K562 (cell line): ENCODE data around the gene BGN. TPM values are rescaled to one million over a fixed set of nuclear protein-coding genes. Genes with fewer than 3 reads are reported as not detected.

ENCODE experiments used
- ATAC-seq: fragments of 200-7000 bp; cut with Tn5 transposase; 3 replicates; pipeline ENCODE4 v1.9.1; 2020; ENCODE audit warnings: moderate library complexity
- BruUV-seq: library from RNA; stranded (reverse); fragments of 400-500 nt; replicated peaks from 2 replicates; lab custom pipeline; 2021; lab: Mats Ljungman, UMichigan
- CTCF ChIA-PET: fragments of 300-600 bp; formaldehyde crosslinking; extraction: SDS; loops from one replicate; lab custom pipeline; 2021; ENCODE audit warnings: low intra/inter-chr PET ratio; lab: Yijun Ruan, JAX
- POLR2A ChIA-PET: fragments of 300-600, 350-650 bp; sonication (Branson Sonifier 250); formaldehyde crosslinking; extraction: SDS; loops from one replicate; lab custom pipeline; 2021; ENCODE audit warnings: antibody characterized with exemption, inconsistent platforms; lab: Yijun Ruan, JAX
- DNase-seq, 4 experiments: peaks; one replicate each; pipeline versions ENCODE4 v3.0.0 to v3.0.0-alpha.2; 2011 to 2018; ENCODE audit warnings: low spot score in 3 of 4, mixed read lengths in 3 of 4; ENCODE audit errors: extremely low read depth in 1 of 4
- FAIRE-seq: peaks from 2 replicates; lab custom pipeline; 2011; peaks lifted over from hg19 to GRCh38; lab: Jason Lieb, UNC
- H2AFZ ChIP-seq: 2 replicates; pipeline ENCODE4 v1.6.0; 2011; ENCODE audit warnings: low read depth, low read length, control low read depth, inconsistent platforms
- H3K27ac ChIP-seq: fragments of 200-600 bp; 3 replicates; pipeline ENCODE4 v1.8.0; 2011; ENCODE audit warnings: low read depth, mild to moderate bottlenecking, control low read depth, inconsistent platforms, low read length, moderate library complexity, mixed read lengths; ENCODE audit errors: extremely low read depth
- H3K27me3 ChIP-seq, 2 experiments: fragments of 300-600 bp in 1 of 2; 2 replicates in 1 of 2; 3 replicates in 1 of 2; pipeline versions ENCODE4 v1.6.0 to v1.8.0; 2011; ENCODE audit warnings: inconsistent platforms in 2 of 2, low read length in 2 of 2, mild to moderate bottlenecking in 1 of 2, mixed read lengths in 1 of 2, moderate library complexity in 1 of 2; ENCODE audit not compliant: control insufficient read depth in 2 of 2, insufficient read depth in 2 of 2
- H3K36me3 ChIP-seq: fragments of 300-600 bp; 3 replicates; pipeline ENCODE4 v1.8.0; 2011; ENCODE audit warnings: mild to moderate bottlenecking, low read length, inconsistent platforms; ENCODE audit not compliant: control insufficient read depth, insufficient read depth
- H3K4me1 ChIP-seq, 2 experiments: fragments of 200-600 bp in 1 of 2; replicated peaks in 1 of 2; 2 replicates in 1 of 2; 3 replicates in 1 of 2; pipeline versions ENCODE4 v1.5.1 to v1.8.0; 2011; ENCODE audit warnings: inconsistent platforms in 2 of 2, low read length in 2 of 2, mild to moderate bottlenecking in 1 of 2, mixed read lengths in 1 of 2, moderate library complexity in 1 of 2; ENCODE audit not compliant: control insufficient read depth in 2 of 2, insufficient read depth in 2 of 2
- H3K4me2 ChIP-seq: 2 replicates; pipeline ENCODE4 v1.6.1; 2011; ENCODE audit warnings: low read length, control low read depth, inconsistent platforms, mixed read lengths; ENCODE audit not compliant: insufficient read depth
- H3K4me3 ChIP-seq: fragments of 200-600 bp; sonication (generic), shearing (Covaris generic); 2 replicates; pipeline ENCODE4 v1.5.1; 2016; ENCODE audit warnings: control low read depth, inconsistent platforms
- H3K79me2 ChIP-seq: fragments of 200-600 bp; 3 replicates; pipeline ENCODE4 v1.8.0; 2011; ENCODE audit warnings: low read length, inconsistent platforms; ENCODE audit not compliant: control insufficient read depth, insufficient read depth
- H3K9ac ChIP-seq, 2 experiments: 2 replicates each; pipeline versions ENCODE4 v1.6.0 to v1.6.1; 2011; ENCODE audit warnings: low read depth in 2 of 2, low read length in 2 of 2, control low read depth in 1 of 2, inconsistent platforms in 1 of 2, mild to moderate bottlenecking in 1 of 2, mixed read lengths in 1 of 2; ENCODE audit not compliant: insufficient read depth in 1 of 2
- H3K9me1 ChIP-seq: one replicate; pipeline ENCODE4 v1.6.0; 2011; ENCODE audit warnings: inconsistent platforms, mild to moderate bottlenecking, low read length, moderate library complexity; ENCODE audit not compliant: control insufficient read depth, insufficient read depth
- H3K9me3 ChIP-seq: replicated peaks from 2 replicates; pipeline ENCODE4 v1.5.1; 2011; ENCODE audit warnings: low read depth, low read length, inconsistent platforms; ENCODE audit not compliant: control insufficient read depth, insufficient read depth
- H4K20me1 ChIP-seq: replicated peaks from 2 replicates; pipeline ENCODE4 v1.6.1; 2011; ENCODE audit warnings: low read length, inconsistent platforms, mixed read lengths; ENCODE audit not compliant: control insufficient read depth, insufficient read depth
- ZBTB12 ChIP-seq: fragments of 250-450 bp; sonication (Bioruptor Pico); IDR thresholded peaks from 2 replicates; pipeline ENCODE4 v1.4.0; 2020
- ZBTB33 ChIP-seq: sonication (generic); formaldehyde crosslinking; IDR thresholded peaks from 2 replicates; pipeline ENCODE4 v1.8.1; 2023; ENCODE audit warnings: mild to moderate bottlenecking, missing genetic modification reagents
- WGBS: fragments of 100-300 bp; shearing (Covaris generic); methylation state at CpG from one replicate; pipeline ENCODE4 v1.1.6; 2016; ENCODE audit warnings: low coverage, mixed read lengths; ENCODE audit not compliant: insufficient coverage; ENCODE audit errors: missing lambda C conversion rate; 5-methylcytosine and 5-hydroxymethylcytosine counted together
- in situ Hi-C: fragments of 300-500 bp; cut with MboI; formaldehyde crosslinking; loops from 4 replicates; pipeline ENCODE4 v1.15.0; 2018; ENCODE audit warnings: inconsistent platforms, mixed read lengths
- intact Hi-C: fragments of 100-400 bp; cut with micrococcal nuclease; formaldehyde crosslinking; loops from 2 replicates; pipeline ENCODE4 v1.14.2; 2022
- polyA plus RNA-seq, 8 experiments: library from polyadenylated mRNA; depleted of rRNA in 4 of 8; stranded (reverse) in 5 of 8; unstranded in 3 of 8; fragments of >200 nt; fragmentation: Nextera tagmentation in 2 of 8; fragmentation: Illumina TruSeq in 1 of 8; extraction: Ambion mirVana in 2 of 8; extraction: Trizol in 1 of 8; gene quantifications; 2 replicates each; pipeline versions ENCODE4 v1.2.1 to v1.2.3, GENCODE V29; 2011 to 2014; ENCODE audit warnings: inconsistent platforms in 1 of 8, missing spikeins in 1 of 8
- total RNA-seq, 7 experiments: library from RNA; depleted of rRNA in 6 of 7; stranded (reverse); fragments of >200 nt in 6 of 7; fragmentation: Illumina TruSeq in 2 of 7; extraction: Trizol in 2 of 7; gene quantifications; 2 replicates each; pipeline versions ENCODE4 v1.2.1 to v1.2.3, GENCODE V29; 2011 to 2021; ENCODE audit warnings: low replicate concordance in 1 of 7

Gene BGN
- total and polyA plus RNA-seq, 9 of the 15 experiments (the other 6 are each of a cell fraction or from before 2014, with no cell fraction given): 0.11 TPM; not detected in 8

- H2AFZ ChIP-seq: no peak overlapping the region
- H3K4me1 ChIP-seq: peaks cover 0 to 47% of the 10 kb centered on the region in 2 experiments; a peak in 2 of 5 replicates
- no peaks in the 10 kb centered on the region for H3K79me2 ChIP-seq
- CTCF ChIA-PET: no interaction called here
- no peak overlapping the region for H3K9ac ChIP-seq
- ATAC-seq (no peak), FAIRE-seq (no peak), DNase-seq (no peak)
- POLR2A ChIA-PET: interaction anchor here (0.7 kb wide), 1 partner anchor 45 kb away, joined by 4 read pairs; no protein-coding TSS in a partner anchor
- H4K20me1 ChIP-seq: no peaks in the 10 kb centered on the region
- intact Hi-C loops: no loop called here
- H3K27me3 ChIP-seq: peaks cover 0 to 16% of the 10 kb centered on the region in 2 experiments; a peak in 2 of 5 replicates
- no peak for TF ChIP-seq ZBTB12 (CRISPR knock-in tag)
- peak; percentile 36; the same call in 1 of the 2 replicates for TF ChIP-seq ZBTB33 (CRISPR knock-in tag)
- H3K36me3 ChIP-seq: no peaks in the 10 kb centered on the region
- H3K9me3 ChIP-seq: no peaks in the 10 kb centered on the region
- H3K4me2 ChIP-seq: no peak overlapping the region
- 32% methylated on average over 15 of the region's 30 CpGs for WGBS
- in situ Hi-C loops: no loop called here
- no peak overlapping the region for H3K27ac ChIP-seq
- H3K9me1 ChIP-seq: no peaks in the 10 kb centered on the region
- H3K4me3 ChIP-seq: no peak overlapping the region
- BruUV-seq: no TSS peak
Measured at GRCh38 chrX:153485396-153486080, 9.2 kb upstream of the BGN start.
